ENCODE measurements around the gene DVL3. TPM values are rescaled to one million over a fixed set of nuclear protein-coding genes. Genes with fewer than 3 reads are reported as not detected.
"Not testable (repeated sequence)": the region's sequence is repeated elsewhere in the genome, so short reads cannot be mapped to it uniquely, and the experiment has no call there.

DVL3 gene
- 68.6 TPM for total RNA-seq
- long read RNA-seq, full-length matches to known transcripts, result 48 of 118 reads
- long read RNA-seq, partial matches to known transcripts, result 19 of 118 reads
- long read RNA-seq, other reads (novel, unspliced or antisense), result 51 of 118 reads

- peak; percentile 84 for DNase-seq (ENCODE audit: low spot score)
These were observed at the start of gene DVL3 for GRCh38 chr3:184154885-184155643. Gene DVL3 (plus strand): TSS chr3:184155377. CDS start chr3:184155636, 259 bp downstream.

GRCh38 chr3:184110316-184110725 is 44.9 kb upstream of the DVL3 start:
- intact Hi-C loops (cut with DNase I), result no loop called here
- DNase-seq (ENCODE audit: low spot score), result no peak

More at GRCh38 chr3:184154885-184155643, at the start of gene DVL3:
- intact Hi-C loops (cut with DNase I), result loop anchor here (1.0 to 5.0 kb wide), 3 partner anchors 20 to 138 kb away; partner anchors contain the start of genes ABCC5, ALG3, EEF1AKMT4 and EIF2B5

- intact Hi-C loops (cut with DNase I), result no loop called here
- no peak for DNase-seq (ENCODE audit: low spot score)
These were observed 39.2 kb upstream of the DVL3 start for GRCh38 chr3:184116017-184116416.

GRCh38 chr3:184117636-184118035 is 37.5 kb upstream of the DVL3 start:
- no peak for DNase-seq (ENCODE audit: low spot score)
- intact Hi-C loops (cut with DNase I), result no loop called here

GRCh38 chr3:184121031-184121430 is 34.1 kb upstream of the DVL3 start:
- intact Hi-C loops (cut with DNase I); DNase-seq (ENCODE audit: low spot score): not testable (repeated sequence)

GRCh38 chr3:184126006-184126405 is 29.2 kb upstream of the DVL3 start:
- DNase-seq (ENCODE audit: low spot score), result no peak
- intact Hi-C loops (cut with DNase I), result no loop called here

- intact Hi-C loops (cut with DNase I), result no loop called here
- no peak for DNase-seq (ENCODE audit: low spot score)
These were observed 26.2 kb upstream of the DVL3 start for GRCh38 chr3:184129012-184129411.

GRCh38 chr3:184132945-184133344 is 22.2 kb upstream of the DVL3 start:
- no peak for DNase-seq (ENCODE audit: low spot score)
- intact Hi-C loops (cut with DNase I), result no loop called here

GRCh38 chr3:184133840-184134745 is 21.1 kb upstream of the DVL3 start:
- intact Hi-C loops (cut with DNase I), result loop anchor here (1.0 to 2.0 kb wide), 4 partner anchors 40 to 117 kb away; partner anchors contain the start of genes ABCC5, ABCF3, AP2M1 and EEF1AKMT4
- peak; percentile 92 for DNase-seq (ENCODE audit: low spot score)

GRCh38 chr3:184134746-184135148 is 20.4 kb upstream of the DVL3 start:
- DNase-seq (ENCODE audit: low spot score), result no peak
- intact Hi-C loops (cut with DNase I), result loop anchor here (1.0 to 5.0 kb wide), 6 partner anchors 21 to 237 kb away; partner anchors contain the start of genes ABCC5, ABCF3, AP2M1 and DVL3

GRCh38 chr3:184135149-184135910 is 19.8 kb upstream of the DVL3 start, which contains the start of gene EIF2B5:
Gene EIF2B5 (plus strand): TSS chr3:184135358. CDS start chr3:184135386, 28 bp downstream.
- intact Hi-C loops (cut with DNase I), result loop anchor here (1.0 to 5.0 kb wide), 3 partner anchors 20 to 238 kb away; partner anchors contain the start of genes ABCC5 and DVL3
- DNase-seq (ENCODE audit: low spot score), result peak; percentile 96

GRCh38 chr3:184135911-184136260 is 19.3 kb upstream of the DVL3 start:
- no peak for DNase-seq (ENCODE audit: low spot score)
- intact Hi-C loops (cut with DNase I), result loop anchor here (1.0 to 5.0 kb wide), 3 partner anchors 19 to 239 kb away; partner anchors contain the start of genes ABCC5 and DVL3

GRCh38 chr3:184140436-184140835 is 14.7 kb upstream of the DVL3 start:
- intact Hi-C loops (cut with DNase I), result no loop called here
- DNase-seq (ENCODE audit: low spot score), result no peak

- DNase-seq (ENCODE audit: low spot score), result no peak
- intact Hi-C loops (cut with DNase I), result no loop called here
These were observed 13.0 kb upstream of the DVL3 start for GRCh38 chr3:184142199-184142598.

GRCh38 chr3:184143327-184143726 is 11.8 kb upstream of the DVL3 start:
- no peak for DNase-seq (ENCODE audit: low spot score)
- intact Hi-C loops (cut with DNase I), result no loop called here

GRCh38 chr3:184144505-184144904 is 10.7 kb upstream of the DVL3 start:
- intact Hi-C loops (cut with DNase I), result no loop called here
- DNase-seq (ENCODE audit: low spot score), result no peak

GRCh38 chr3:184145111-184145524 is 10.1 kb upstream of the DVL3 start:
- DNase-seq (ENCODE audit: low spot score), result no peak

GRCh38 chr3:184145751-184146270 is 9.4 kb upstream of the DVL3 start:
- intact Hi-C loops (cut with DNase I), result no loop called here
- DNase-seq (ENCODE audit: low spot score), result no peak

More at GRCh38 chr3:184145111-184145524, 10.1 kb upstream of the DVL3 start:
- intact Hi-C loops (cut with DNase I), result no loop called here

GRCh38 chr3:184148076-184148475 is 7.1 kb upstream of the DVL3 start:
- DNase-seq (ENCODE audit: low spot score), result no peak
- intact Hi-C loops (cut with DNase I), result no loop called here
